HG03558 (cell line): Measurements from ENCODE around the gene TCF15.
"Not testable (repeated sequence)": the region's sequence is repeated elsewhere in the genome, so short reads cannot be mapped to it uniquely, and the experiment has no call there.

Source experiments
- ATAC-seq: cut with Tn5 transposase; IDR thresholded peaks from one replicate; pipeline ENCODE4 v1.9.1; 2021; ENCODE audit warnings: moderate number of reproducible peaks; ENCODE audit not compliant: unreplicated experiment; ENCODE audit errors: extremely low read depth

The TCF15 gene

DNA sequence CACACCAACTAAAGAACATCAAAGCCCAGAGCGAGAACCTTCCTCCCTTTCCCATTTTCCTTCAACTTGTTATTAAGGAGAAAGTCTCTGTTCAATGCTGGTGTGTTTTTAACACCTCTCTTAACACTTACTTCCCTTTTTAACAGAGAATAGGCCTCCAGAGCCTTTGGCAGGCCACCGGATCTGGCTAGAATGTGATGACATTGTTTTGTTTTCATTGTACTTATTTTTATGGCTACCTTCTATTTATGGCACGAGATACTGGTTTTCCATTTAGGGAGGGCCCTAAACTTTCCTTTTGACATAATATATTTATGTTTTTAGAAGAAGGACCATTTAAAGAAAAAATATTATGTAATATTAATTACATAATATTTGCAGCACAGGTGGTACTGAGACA is 21.6 kb downstream of the TCF15 start:
- no peak for ATAC-seq

GRCh38 chr20:584971-585301 is 25.2 kb downstream of the TCF15 start:
- ATAC-seq, result no peak

GRCh38 chr20:584161-584970 is 25.7 kb downstream of the TCF15 start:
- ATAC-seq, result no peak

- ATAC-seq, result no peak
These were observed 27.9 kb downstream of the TCF15 start for GRCh38 chr20:582204-582603.

GRCh38 chr20:578940-579690 is 31.0 kb downstream of the TCF15 start:
- ATAC-seq, result not testable (repeated sequence)

GRCh38 chr20:577167-577791 is 32.8 kb downstream of the TCF15 start:
- no peak for ATAC-seq

DNA sequence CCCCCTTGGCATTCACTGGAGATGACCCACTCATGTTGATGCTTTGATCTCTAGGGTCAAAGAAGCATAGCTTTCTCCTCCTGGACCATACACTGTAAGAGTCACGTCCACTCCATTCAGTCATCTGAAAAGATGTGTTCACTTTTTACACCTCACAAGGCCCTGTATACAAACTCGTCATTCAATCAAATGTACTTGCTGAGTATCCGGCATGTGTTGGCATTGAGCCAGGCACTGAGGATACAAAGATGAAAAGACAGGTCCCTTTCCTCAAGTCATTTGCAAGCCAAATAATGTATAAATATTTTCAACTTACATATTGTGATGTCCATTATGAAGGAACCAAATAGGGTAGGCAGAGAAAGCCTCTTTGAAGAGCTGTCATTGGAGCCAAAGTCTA is 34.0 kb downstream of the TCF15 start:
- ATAC-seq, result no peak

- ATAC-seq, result no peak
These were observed 34.9 kb downstream of the TCF15 start for GRCh38 chr20:575230-575629.

DNA sequence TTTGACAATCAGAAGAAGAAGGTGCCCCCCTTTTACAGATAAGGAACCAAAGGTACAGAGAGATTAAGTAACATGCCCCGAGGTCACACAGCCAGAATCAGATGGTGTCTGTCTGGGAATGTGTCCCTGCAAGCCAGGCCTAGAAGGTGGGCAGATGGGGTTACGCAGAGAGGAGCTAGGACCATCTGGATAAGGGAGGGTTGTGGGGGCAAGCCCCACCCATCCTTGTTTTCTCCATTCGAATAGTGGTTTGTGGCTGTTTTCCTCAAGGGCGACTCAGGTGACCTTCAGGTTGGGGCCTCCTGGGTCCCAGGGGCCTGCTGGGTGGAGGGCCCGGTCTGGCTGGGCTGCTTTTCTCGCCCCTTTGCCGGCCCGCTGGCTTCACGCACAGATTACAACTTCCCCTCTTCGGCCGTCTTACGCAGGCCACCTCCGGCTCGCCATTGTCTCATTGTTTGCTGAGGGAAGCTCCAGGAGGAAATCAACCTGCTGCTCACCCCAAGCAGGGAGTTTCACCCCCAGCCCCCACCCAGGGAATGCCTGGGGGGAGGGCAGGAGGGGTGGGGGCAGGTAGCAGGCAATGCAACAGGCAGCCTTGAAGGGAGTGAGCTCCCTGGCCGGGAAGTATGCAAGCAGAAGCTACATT is 35.7 kb downstream of the TCF15 start:
- ATAC-seq, result no peak

GRCh38 chr20:573414-574296 is 36.5 kb downstream of the TCF15 start:
- ATAC-seq, result no peak

DNA sequence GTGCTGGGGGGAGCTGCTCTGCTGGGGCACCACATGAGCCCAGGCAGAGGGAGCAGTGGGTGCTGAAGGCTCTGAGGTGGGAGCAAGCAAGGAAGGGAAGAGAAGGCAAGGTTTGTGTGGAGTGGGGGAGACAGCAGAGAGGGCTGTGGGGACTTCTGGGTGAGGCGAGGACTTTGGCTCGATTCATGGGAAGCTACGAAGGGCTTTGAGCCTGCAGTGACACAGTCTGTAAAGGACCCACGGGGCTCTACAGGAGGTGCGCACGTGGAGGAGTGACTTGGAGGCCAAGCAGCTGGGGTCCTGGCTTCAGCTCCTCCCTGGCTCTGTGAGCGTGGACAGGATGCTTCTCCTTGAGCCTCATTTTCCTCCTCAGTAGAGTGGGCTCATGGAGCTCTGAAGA is 37.4 kb downstream of the TCF15 start:
- no peak for ATAC-seq

- no peak for ATAC-seq
These were observed 38.2 kb downstream of the TCF15 start for GRCh38 chr20:571754-572441.

- no peak for ATAC-seq
These were observed 41.3 kb downstream of the TCF15 start for GRCh38 chr20:568673-569415.

- ATAC-seq, result no peak
These were observed 41.9 kb downstream of the TCF15 start for GRCh38 chr20:568097-568652.

DNA sequence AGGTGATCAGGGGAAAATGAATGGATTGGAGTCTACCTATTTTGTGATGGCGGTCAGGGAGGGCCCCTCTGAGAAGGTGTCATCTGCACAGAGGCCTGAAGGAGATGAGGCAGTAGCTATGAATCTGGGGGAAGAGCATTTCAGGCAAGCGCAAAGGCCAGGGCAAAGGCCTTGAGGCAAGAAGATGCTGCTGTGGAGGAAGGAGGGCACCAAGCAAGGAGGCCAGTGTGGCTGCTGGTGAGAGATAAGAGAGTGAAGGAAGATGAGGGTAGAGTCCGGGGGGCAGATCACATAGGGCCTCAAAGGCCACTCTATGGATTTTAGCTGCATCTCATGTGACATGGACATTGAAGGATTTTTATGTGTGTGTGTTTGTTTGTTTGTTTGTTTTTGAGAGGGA is 45.9 kb downstream of the TCF15 start:
- no peak for ATAC-seq

- no peak for ATAC-seq
These were observed 46.9 kb downstream of the TCF15 start for GRCh38 chr20:563187-563586.

GRCh38 chr20:562232-562897 is 47.7 kb downstream of the TCF15 start:
- no peak for ATAC-seq
